GM21737 (cell line): ENCODE results near the gene BTBD9.
A peak's percentile ranks its signal among the peaks of the same experiment; 100 is the strongest.
"Not testable (repeated sequence)": the region's sequence is repeated elsewhere in the genome, so short reads cannot be mapped to it uniquely, and the experiment has no call there.

ENCODE experiments used
- ATAC-seq: cut with Tn5 transposase; IDR thresholded peaks from one replicate; pipeline ENCODE4 v1.9.1; 2021; ENCODE audit warnings: mild to moderate bottlenecking, moderate library complexity; ENCODE audit not compliant: unreplicated experiment

BTBD9 gene

DNA sequence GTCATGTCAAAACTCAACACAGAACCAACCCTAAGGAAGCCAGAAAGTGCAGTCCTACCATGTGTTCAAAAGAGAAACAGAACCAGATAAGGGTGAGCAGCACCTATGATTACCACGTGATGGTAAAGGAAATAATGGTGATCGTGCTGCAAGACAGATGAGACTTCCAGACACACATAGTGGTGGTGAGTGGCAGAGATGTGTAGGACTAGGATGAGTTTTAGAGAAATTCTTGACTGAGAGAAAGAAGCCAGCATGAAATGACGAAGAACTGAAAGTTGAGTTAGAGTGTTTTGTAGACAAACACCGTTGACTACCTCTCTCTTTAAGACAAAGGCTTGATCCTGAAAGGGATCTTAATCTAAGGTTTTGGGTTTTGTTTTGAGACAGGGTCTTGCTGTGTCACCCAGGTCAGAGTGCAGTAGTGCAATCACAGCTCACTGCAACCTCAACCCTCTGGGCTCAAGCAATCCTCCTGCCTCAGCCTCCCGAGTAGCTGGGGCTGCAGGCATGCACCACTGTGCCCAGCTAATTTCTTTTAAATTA lies 10.6 kb upstream of the BTBD9 start:
- ATAC-seq, result no peak

DNA sequence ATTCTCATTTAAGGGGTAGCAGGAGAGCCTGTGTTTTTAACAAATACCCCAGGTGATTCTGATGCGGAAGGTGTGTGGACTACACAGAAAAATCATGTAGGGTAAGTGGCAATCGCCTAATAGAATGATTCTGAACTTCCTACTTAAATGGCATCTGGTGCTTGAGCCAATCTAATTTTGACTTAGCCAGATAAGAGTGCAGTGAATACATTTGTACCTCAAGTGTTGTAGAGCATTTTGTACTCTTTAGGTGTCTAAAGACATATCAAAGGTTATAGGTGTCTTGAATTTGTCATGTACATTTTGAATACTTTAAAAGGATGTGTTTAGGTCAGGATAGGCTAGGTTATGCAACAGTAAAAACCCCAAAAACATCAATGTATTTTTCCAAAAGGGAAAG lies 10.0 kb upstream of the BTBD9 start:
- ATAC-seq, result no peak

DNA sequence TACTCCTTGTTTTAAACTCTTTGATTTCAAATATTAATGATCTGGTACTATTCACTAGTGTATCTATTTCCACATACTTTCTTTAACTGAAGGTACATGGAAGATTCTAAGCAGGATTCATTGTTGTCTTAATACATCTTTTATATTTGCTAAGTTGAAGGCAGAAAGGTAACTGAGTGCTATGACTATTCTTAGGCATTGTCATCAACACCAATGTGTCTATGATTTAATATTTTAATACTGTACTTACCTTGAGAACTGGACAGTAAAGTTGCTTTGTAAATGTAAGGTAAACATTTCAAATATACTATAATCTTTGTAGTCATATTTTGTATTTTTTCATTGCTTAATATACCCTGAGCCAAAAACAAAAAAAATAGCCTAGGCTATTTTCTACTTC lies 8.9 kb upstream of the BTBD9 start:
- ATAC-seq, result no peak

DNA sequence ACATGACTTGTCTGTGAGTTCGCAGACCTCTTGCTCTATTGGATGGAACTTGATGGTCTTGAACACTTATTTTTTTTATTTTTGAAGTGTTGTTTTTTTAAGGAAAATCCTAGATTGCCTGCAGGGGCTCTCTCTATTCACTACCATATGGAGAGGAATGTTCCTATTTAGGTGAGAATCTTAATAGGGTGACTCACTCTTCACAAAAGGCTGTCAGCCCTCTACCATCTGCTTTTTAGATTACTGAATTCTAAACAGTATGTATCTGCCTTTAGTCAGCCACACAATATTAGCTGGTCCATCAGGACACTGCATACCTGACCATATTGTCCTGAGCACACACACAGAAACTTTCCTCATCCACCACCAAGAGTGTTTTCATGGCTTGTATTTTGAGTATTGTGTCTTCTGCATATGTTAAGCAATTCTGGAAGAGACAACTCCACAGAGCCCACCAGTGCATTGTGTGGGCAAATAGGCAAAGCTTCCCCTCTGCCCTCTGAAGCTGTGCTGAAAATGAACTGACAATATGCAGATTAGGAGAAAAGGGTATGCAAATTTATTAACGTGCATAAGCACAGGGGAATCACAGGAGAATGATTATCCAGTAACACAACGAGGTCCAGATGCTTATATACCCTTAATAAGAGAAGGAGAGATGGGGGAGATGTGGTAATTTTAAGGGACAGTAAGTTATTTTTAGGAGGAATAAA lies 6.6 kb upstream of the BTBD9 start:
- no peak for ATAC-seq

DNA sequence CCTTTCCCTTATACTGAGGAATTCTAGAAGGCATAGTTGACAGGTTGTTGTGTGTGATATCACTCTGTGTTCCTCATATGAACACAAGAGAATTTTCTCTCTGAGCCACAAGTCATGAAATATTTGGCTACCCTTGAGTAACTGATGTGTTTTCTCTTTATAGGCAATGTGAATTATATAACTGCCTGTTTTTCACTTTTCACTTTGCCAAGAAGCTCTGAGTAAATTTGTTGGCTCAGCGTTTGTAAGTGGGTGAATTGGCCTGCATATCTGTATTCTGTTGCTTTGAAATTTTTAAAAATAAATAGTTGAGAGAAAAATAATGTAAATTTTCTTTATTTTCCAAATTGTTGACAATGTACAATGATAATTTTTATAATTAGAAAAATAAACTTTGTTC lies 5.2 kb upstream of the BTBD9 start:
- no peak for ATAC-seq

DNA sequence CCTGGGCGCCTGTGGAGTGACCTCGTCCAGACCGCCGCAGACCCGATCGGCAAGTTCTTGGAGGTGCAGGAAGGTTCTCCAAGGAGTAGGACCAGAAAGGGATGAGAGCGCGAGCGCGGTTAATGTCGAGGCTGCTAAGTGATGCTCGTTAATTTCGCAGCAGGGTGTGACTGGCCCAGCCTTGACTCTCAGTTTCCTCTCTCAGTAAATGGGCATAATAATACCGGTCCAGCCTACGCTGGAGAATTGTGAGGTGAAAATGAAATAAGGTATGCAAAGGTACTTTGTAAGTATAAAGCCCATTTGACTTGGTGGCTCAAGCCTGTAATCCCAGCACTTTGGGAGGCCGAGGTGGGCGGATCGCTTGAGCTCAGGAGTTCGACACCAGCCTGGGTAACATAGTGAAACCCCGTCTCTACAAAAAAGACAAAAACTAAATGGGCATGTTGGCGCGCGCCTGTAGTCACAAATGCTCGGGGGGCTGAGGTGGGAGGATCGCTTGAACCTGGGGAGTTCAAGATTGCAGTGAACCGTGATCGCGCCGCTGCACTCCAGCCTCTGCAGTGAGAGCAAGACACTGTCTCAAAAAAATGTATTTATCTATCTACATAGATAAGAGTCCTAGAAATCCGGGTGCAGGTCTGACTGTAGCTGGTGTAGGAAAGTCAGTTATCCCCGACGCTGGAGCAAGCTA lies 634 bp upstream of the BTBD9 start:
- ATAC-seq, result no peak

DNA sequence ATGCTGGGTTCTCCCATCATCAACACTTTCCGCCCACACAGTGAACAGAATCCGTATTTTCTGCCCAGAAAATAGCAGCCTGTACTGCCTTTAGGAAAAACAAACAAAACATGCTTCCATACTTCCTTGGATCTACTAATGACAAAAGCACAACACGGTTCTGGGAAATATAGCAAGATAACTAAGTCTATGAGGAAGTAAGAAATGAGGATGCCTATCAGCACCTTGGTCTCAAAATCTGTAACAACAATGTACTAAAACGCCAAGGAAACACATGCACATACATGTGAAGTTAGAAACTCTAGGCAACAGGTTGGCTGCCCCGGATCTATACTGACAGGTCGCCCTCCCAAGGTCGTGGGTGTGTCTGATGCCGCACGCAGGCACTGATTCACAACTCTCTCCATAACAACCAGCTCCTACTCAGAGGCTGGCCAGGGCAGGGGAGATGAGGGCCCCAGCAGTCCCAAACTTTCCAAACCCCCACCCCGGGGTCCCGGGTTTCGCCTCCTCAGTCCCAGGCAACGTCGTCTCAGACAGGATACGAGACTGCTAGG lies 710 bp downstream of the BTBD9 start:
- peak; percentile 22 for ATAC-seq

DNA sequence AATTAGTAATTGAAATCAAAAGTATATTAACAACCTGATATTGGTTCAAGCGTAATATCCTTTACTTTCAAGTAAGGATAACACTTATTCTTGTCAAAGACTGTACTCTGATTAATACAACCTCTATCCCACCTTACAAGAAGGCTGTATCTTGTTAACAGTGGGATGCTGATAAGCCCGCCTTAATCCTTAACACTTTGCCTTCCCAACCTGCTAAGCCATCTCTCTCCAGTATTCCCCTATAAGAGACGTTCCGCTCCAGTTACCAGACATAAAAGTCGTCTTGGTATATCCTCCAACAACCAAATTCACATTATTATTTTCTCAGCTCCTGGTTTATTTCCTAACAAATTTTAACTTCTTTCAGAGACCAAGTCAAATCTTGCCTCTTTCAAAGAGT lies 2.0 kb downstream of the BTBD9 start:
- ATAC-seq, result no peak

DNA sequence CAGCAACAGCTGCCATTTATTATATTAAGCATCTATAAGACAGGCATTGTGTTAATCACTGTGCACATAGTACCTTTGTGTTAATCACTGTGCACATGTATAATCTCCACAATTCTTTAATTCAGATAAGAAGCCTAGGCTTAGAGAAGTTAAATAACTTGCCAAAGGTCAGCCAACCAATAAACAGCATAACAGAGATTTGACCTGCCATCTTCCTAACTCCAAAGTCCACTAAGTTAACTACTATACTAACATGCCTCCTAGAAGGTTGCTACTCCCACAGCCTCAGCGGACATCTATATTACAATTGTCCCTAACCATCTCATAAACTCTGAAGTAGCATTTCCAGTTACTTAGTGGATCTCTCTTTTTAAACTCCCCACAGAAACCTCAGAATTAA lies 3.7 kb downstream of the BTBD9 start:
- no peak for ATAC-seq

DNA sequence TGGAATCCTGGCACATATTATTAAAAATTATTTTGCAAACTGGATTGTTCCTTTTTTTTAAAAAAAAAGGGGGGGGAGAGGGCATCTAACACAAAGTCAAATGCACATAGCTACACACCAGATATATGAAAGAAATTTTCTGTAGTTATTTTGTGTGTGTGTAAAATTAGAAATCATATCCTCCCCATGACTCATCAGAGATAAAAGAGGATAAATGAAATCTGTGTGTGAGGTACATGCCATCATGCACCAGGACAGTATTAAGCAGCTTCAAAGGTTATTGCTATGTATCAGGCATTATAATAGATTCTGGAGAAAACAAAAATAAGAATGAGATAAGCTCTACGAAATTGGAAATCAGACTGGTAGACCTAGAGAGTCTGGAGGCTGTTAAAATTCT lies 5.2 kb downstream of the BTBD9 start:
- no peak for ATAC-seq

DNA sequence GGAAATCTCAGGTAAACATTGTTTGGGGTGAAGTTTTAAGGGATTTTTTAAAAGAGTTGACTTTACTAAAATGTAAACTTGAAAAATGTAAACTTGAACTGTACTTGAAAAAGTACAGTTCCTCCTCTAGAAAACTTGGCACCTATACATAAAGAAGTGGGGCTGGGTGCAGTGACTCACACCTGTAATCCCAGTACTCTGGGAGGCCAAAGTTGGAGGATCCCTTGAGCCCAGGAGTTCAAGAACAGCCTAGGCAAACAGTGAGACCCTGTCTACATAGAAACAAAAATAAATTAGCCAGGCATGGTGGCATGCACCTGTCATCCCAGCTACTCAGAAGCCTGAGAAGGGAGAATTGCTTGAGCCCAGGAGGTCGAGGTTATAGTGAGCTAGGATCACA lies 7.2 kb downstream of the BTBD9 start:
- ATAC-seq, result no peak

DNA sequence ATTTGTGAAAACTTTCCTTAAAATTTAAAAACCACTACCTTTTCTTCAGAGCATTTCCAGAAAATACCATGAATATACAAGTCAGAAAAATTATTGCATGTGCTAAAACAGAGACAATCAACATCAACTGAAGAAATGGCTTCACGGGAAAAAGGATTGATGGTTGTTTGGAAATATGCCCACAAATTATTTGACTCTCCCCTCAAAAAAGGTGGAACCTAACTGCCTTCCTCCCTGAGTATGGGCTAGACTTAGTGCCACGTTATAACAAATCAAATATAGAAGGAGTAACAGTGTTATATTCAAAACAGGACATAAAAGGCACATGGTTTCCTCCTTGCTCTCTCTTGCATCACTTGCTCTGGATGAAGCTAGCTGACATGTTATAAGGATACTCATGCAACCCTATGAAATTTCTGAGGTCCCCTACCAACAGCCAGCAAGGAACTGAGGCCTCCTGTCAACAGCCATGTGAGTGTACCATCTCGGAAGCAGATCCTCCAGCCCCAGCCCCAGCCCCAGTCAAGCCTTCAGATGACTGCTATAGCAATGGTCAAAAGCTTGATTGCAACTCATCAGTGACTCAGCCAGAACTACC lies 8.4 kb downstream of the BTBD9 start:
- ATAC-seq, result no peak

DNA sequence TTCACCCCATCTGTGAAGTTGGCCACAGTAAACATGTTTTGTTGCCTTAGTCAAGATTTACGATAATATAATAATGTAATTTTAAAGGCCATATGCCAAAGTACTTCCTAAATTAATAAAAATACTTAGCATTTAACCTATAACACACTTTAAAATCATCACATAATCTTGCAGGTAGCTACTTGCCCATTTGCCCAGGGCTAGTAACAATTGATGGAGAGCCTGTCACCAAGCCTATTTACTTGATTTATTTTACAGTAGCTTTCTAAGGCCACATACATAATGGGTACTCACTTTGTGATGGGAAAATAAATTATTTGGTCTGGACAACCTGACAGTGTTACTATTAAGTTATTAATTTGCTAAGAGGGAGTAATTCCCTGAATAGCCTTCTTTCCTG lies 14.5 kb downstream of the BTBD9 start:
- ATAC-seq, result no peak

DNA sequence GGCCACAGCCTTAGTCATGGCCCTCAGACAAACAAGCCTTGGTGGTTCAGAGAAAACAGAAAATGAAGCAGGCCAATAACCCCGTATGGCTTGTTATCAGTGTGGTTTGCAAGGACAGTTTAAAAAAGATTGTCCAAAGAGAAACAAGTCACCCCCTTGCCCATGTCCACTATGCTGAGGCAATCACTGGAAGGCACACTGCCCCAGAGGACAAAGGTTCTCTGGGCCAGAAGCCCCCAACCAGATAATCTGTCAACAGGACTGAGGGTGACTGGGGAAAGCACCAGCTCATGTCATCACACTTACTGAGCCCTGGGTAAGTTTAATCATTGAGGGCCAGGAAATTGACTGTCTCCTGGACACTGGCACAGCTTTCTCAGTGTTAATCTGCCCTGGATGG lies 20.4 kb downstream of the BTBD9 start:
- not testable (repeated sequence) for ATAC-seq

DNA sequence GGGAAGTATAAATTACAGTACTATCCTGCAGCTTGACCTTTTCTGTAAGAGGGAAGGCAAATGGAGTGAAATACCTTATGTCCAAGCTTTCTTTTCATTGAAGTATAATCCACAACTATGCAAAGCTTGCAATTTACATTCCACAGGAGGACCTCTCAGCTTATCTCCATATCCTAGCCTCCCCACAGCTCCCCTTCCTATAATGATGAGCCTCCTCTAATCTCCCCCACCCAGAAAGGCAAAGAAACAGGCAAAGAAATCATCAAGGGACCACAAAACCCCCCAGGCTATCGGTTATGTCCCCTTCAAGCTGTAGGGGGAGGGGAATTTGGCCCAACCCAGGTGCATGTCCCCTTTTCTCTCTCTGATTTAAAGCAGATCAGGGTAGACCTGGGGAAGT lies 21.4 kb downstream of the BTBD9 start:
- ATAC-seq, result not testable (repeated sequence)

DNA sequence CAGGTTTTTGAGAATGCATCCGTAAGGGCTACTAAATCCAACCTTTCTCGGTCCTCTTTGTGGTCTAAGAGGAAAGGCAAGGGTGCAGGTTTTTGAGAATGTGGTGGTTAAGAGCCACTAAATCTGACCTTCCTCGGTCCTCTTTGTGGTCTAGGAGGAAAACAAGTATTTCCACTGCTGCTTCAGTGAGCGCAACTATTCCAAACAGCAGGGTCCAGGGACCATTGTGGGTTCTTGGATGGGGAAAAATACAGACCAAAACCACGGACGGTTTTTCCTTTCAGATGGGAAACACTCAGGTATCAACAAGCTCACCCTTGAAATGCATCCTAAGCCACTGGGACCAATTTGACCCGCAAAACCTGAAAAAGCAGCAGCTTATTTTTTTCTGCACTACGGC lies 21.9 kb downstream of the BTBD9 start:
- no peak for ATAC-seq

DNA sequence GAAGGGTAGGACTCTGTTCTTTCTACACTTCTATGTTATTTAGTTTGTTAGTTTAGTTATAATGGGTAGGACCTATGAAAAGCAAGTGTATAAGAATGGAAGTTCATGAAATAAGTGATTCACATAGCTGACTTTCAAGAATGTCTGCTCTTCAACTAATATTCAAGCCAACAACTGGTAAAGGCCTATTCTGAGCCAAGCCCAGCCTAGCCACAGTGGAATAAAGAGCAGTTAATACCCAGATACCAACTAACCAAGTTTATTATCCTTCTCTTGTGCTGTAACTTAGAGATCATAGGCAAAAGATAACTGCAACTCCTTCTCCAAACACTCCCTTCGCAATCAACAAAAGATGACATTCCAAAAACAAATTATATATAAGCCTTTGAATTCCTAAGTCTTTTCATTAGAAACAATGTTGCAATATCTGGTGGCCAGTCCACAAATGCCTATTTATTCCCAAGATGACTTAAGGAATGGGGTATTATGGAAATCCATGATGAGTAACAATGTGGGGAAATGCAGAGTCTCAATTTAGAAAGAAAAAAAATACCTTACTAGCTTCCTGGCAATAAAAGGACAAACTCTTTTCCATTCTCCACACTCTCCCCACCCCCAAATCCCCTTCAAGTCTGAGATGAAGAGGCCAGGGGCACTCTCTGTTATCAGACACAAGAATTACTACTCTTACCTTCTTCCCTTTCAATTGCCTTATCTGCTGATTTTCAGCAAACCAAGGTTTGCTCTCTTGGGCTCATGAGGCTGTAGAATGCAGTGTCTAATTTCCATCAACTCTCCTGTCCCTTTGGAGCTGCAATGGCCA lies 27.4 kb downstream of the BTBD9 start:
- no peak for ATAC-seq

DNA sequence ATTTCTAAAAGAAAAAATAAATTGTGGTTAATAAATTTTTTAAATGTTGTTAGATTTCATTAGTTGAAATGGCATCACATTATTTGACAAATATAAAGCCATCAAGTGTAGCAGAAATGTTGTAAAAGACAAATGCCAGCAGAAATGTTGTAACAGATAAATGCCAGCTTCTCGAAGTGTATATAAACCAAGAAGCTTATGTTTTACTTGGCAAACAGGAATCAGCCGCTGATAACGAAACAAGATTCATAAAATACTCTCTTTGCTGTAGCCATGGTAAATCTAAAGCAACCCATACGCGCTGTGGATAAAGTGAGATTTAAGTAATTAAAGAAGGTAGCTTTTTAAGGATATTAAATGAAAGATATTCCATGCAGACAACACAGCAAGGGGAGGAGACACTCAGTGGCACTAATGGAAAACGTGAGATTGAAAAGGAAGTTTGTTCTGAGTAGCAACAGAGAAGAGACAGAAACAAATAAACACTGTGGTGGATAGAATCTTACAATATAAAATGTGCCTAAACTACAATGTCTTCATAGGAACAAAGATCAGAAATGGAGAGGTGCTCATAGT lies 29.6 kb downstream of the BTBD9 start:
- no peak for ATAC-seq

DNA sequence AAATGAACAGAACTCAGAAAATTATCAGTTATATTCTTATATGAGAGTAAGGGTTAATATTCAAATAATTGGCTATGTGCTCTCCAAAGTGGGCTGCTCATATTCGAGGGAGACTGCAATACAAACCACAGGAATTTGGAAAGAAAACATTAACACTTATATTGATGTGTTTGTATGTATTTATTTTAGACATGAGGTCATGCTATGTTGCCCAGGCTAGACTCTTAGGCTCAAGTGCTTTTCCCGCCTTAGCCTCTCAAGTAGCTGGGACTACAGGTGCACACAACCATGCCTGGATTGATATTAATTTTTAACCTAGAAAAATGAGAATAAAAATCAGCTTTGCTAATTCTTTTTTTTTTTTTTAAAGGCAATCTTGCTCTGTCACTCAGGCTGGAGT lies 35.0 kb downstream of the BTBD9 start:
- no peak for ATAC-seq

DNA sequence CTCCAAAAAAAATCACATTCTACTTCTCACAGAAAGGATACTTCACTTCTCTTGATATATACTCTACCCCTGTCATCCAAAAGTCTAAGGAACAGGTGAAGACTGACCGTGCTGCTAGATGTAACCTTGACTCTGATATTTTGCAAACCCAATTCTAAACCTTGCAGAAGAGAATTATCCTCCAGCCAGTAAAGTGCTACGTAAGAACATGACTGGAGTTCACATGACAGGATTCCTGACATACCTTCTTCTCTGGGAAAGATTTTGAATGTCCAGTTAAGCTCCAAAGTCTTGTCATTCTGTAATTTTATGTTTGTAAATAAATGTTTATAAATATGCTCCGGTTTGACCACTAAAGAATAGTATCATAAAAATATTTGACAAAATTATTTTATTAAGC lies 35.8 kb downstream of the BTBD9 start:
- ATAC-seq, result no peak

DNA sequence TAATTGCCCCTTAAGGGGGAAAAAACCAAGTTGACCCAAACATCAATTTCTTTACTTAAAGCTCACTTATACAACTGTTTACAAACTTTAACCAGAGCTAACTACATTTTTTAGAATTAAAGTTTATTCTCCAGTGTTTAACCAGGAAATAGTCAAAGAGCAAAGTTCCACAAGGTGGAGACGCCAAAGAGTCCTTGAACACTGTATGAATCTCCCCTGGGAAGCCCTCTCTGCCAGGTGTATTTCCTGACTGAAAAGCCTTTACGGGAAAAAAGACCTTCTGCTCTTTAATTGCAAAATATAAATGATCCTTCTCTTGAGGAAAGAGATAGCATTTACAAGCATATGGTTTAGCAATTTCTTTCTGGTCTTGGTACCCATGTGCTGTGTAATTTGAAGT lies 36.2 kb downstream of the BTBD9 start:
- ATAC-seq, result no peak
